ENCODE results near the gene CDH8. TPM values are rescaled to one million over a fixed set of nuclear protein-coding genes. Genes with fewer than 3 reads are reported as not detected.

The CDH8 gene
- total RNA-seq, 2 experiments from 2014 or later, result not detected

- no peak overlapping the region for H2AFZ ChIP-seq (ENCODE audit: low read length)
- H3K79me2 ChIP-seq (ENCODE audit: insufficient read depth, low read depth, low read length), result no peaks in the 10 kb centered on the region
- H3K4me2 ChIP-seq (ENCODE audit: low read length), result no peak overlapping the region
- no peak overlapping the region for H3K27ac ChIP-seq (ENCODE audit: low read depth, low read length, poor library complexity, severe bottlenecking)
- no peak for DNase-seq (ENCODE audit: low spot score)
- H3K4me1 ChIP-seq (ENCODE audit: insufficient read depth, low read length, poor library complexity, severe bottlenecking), result no peaks in the 10 kb centered on the region
- H4K20me1 ChIP-seq (ENCODE audit: insufficient read depth, low read length), result no peaks in the 10 kb centered on the region
- intact Hi-C loops (cut with micrococcal nuclease; ENCODE audit: unreplicated experiment), result loop anchor here (10.0 kb wide), 1 partner anchor 70 kb away; no protein-coding TSS in a partner anchor
- TF ChIP-seq CTCF (conservative IDR thresholded peaks at IDR 0.05; ENCODE audit: low read length) (no peak), EZH2phosphoT487 (IDR thresholded peaks at IDR 0.05; ENCODE audit: borderline replicate concordance, low read depth, low read length) (no peak)
- no peaks in the 10 kb centered on the region for H3K9me3 ChIP-seq (ENCODE audit: low read length)
- H3K4me3 ChIP-seq (ENCODE audit: low read depth, low read length, poor library complexity, severe bottlenecking), result no peak overlapping the region
- H3K9me2 ChIP-seq (ENCODE audit: insufficient read depth, low read length), result no peaks in the 10 kb centered on the region
- no TSS peak for BruUV-seq (replicated peaks)
- ChIA-PET POLR2A (interaction anchor here (1.1 kb wide), 1 partner anchor 13 kb away, joined by 3 read pairs; no protein-coding TSS in a partner anchor), CTCF (ENCODE audit: unreplicated experiment) (no interaction called here)
- no peaks in the 10 kb centered on the region for H3K36me3 ChIP-seq (ENCODE audit: insufficient read depth, low read length)
Measured at GRCh38 chr16:61684541-61684940, 351.7 kb downstream of the CDH8 start.

- no TSS peak for BruUV-seq (replicated peaks)
- ChIA-PET CTCF (ENCODE audit: unreplicated experiment) (no interaction called here), POLR2A (no interaction called here)
- no peaks in the 10 kb centered on the region for H3K4me1 ChIP-seq (ENCODE audit: insufficient read depth, low read length, poor library complexity, severe bottlenecking)
- intact Hi-C loops (cut with micrococcal nuclease; ENCODE audit: unreplicated experiment), result loop anchor here (10.0 kb wide), 1 partner anchor 73 kb away; no protein-coding TSS in a partner anchor
- H4K20me1 ChIP-seq (ENCODE audit: insufficient read depth, low read length), result no peaks in the 10 kb centered on the region
- DNase-seq (ENCODE audit: low spot score), result no peak
- no peak overlapping the region for H3K4me3 ChIP-seq (ENCODE audit: low read depth, low read length, poor library complexity, severe bottlenecking)
- no peak overlapping the region for H3K4me2 ChIP-seq (ENCODE audit: low read length)
- H3K36me3 ChIP-seq (ENCODE audit: insufficient read depth, low read length), result no peaks in the 10 kb centered on the region
- H2AFZ ChIP-seq (ENCODE audit: low read length), result no peak overlapping the region
- no peak for TF ChIP-seq EZH2phosphoT487 (IDR thresholded peaks at IDR 0.05; ENCODE audit: borderline replicate concordance, low read depth, low read length)
- no peak for TF ChIP-seq CTCF (conservative IDR thresholded peaks at IDR 0.05; ENCODE audit: low read length)
- no peaks in the 10 kb centered on the region for H3K9me2 ChIP-seq (ENCODE audit: insufficient read depth, low read length)
- no peaks in the 10 kb centered on the region for H3K79me2 ChIP-seq (ENCODE audit: insufficient read depth, low read depth, low read length)
- no peak overlapping the region for H3K27ac ChIP-seq (ENCODE audit: low read depth, low read length, poor library complexity, severe bottlenecking)
- H3K9me3 ChIP-seq (ENCODE audit: low read length), result no peaks in the 10 kb centered on the region
Measured at GRCh38 chr16:61681673-61682072, 354.6 kb downstream of the CDH8 start.

- Histone ChIP-seq H3K36me3 (ENCODE audit: insufficient read depth, low read length) (no peaks in the 10 kb centered on the region), H3K4me1 (ENCODE audit: insufficient read depth, low read length, poor library complexity, severe bottlenecking) (no peaks in the 10 kb centered on the region), H3K4me2 (ENCODE audit: low read length) (no peak overlapping the region), H4K20me1 (ENCODE audit: insufficient read depth, low read length) (no peaks in the 10 kb centered on the region), H3K9me2 (ENCODE audit: insufficient read depth, low read length) (no peaks in the 10 kb centered on the region), H3K9me3 (ENCODE audit: low read length) (no peaks in the 10 kb centered on the region), H3K27ac (ENCODE audit: low read depth, low read length, poor library complexity, severe bottlenecking) (no peak overlapping the region), H3K4me3 (ENCODE audit: low read depth, low read length, poor library complexity, severe bottlenecking) (no peak overlapping the region), H3K79me2 (ENCODE audit: insufficient read depth, low read depth, low read length) (no peaks in the 10 kb centered on the region), H2AFZ (ENCODE audit: low read length) (no peak overlapping the region)
- intact Hi-C loops (cut with micrococcal nuclease; ENCODE audit: unreplicated experiment), result loop anchor here (10.0 kb wide), 1 partner anchor 74 kb away; no protein-coding TSS in a partner anchor
- TF ChIP-seq EZH2phosphoT487 (IDR thresholded peaks at IDR 0.05; ENCODE audit: borderline replicate concordance, low read depth, low read length), result no peak
- no peak for TF ChIP-seq CTCF (conservative IDR thresholded peaks at IDR 0.05; ENCODE audit: low read length)
- BruUV-seq (replicated peaks), result no TSS peak
- CTCF ChIA-PET (ENCODE audit: unreplicated experiment), result no interaction called here
- POLR2A ChIA-PET, result no interaction called here
- DNase-seq (ENCODE audit: low spot score), result no peak
Measured at GRCh38 chr16:61681124-61681523, 355.1 kb downstream of the CDH8 start.
